ENCODE measurements around the gene FCER1G. TPM values are rescaled to one million over a fixed set of nuclear protein-coding genes. Genes with fewer than 3 reads are reported as not detected.

Gene FCER1G
- total and polyA plus RNA-seq, 2 of the 8 experiments (the other 6 are each of a cell fraction or from before 2014, with no cell fraction given) = 1.6 TPM; not detected in 1

DNA sequence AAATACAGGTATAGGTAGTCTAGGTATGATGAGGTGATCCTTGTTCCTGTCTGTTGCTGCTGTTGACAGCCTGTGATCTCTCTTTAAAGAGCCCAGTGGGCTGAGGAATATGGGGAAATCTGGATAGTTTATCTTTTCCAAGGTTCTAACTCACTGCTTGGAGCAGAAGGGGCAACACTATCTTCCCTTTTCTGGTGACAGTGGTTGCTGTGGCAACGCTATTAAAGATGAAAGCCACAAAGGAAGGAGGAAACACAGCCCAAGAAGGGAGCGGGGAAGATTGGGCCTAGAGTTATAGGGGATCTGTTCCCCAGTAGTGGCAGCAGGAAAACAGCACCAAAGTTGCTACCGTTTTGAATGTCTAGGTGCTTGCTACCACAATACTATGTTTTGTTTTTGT, 52.2 kb downstream of the FCER1G start (continued):
- no peak for TF ChIP-seq TBP (IDR thresholded peaks at IDR 0.05; ENCODE audit: low read depth, low read length)
- TF ChIP-seq CREB1 (IDR thresholded peaks at IDR 0.05) = no peak
- TF ChIP-seq KDM1A (IDR thresholded peaks at IDR 0.05; ENCODE audit: borderline replicate concordance, low read length) = no peak
- TF ChIP-seq CTBP2 (IDR thresholded peaks at IDR 0.05; ENCODE audit: borderline replicate concordance, insufficient read depth, insufficient read length, low read length) = no peak

Small RNA genes lying within 50 kb of the gene (microRNA-seq; reads per million reads assigned to microRNA genes)
- gene MIR5187 (ENCODE audit: borderline microRNAs expressed in 2 of 2, borderline number of aligned reads in 2 of 2, borderline replicate concordance in 1 of 2) = 0.23 to 0.61 reads per million in 2 experiments

Other genes starting within 250 kb of the FCER1G start
- gene F11R, start 194.1 kb upstream of the FCER1G start, total RNA-seq (2021; fragmentation: NEBNext Ultra II Directional; extraction: Animal tissue kit (Norgen Biotek cat#: 25700)) = 143 and 159 TPM in 2 replicates
- 170 and 200 TPM in 2 replicates for gene F11R, start 194.1 kb upstream of the FCER1G start, polyA plus RNA-seq (2011; rRNA removed)
- gene TSTD1, start 176.3 kb upstream of the FCER1G start, total RNA-seq (2021; fragmentation: NEBNext Ultra II Directional; extraction: Animal tissue kit (Norgen Biotek cat#: 25700)) = 60.4 and 60.9 TPM in 2 replicates
- gene TSTD1, start 176.3 kb upstream of the FCER1G start, polyA plus RNA-seq (2011; rRNA removed) = 314 and 360 TPM in 2 replicates
- gene USF1, start 169.3 kb upstream of the FCER1G start, total RNA-seq (2021; fragmentation: NEBNext Ultra II Directional; extraction: Animal tissue kit (Norgen Biotek cat#: 25700)) = 68.9 and 74.6 TPM in 2 replicates
- 45.7 and 50.3 TPM in 2 replicates for gene USF1, start 169.3 kb upstream of the FCER1G start, polyA plus RNA-seq (2011; rRNA removed)
- gene ARHGAP30, start 145.4 kb upstream of the FCER1G start, total RNA-seq (2021; fragmentation: NEBNext Ultra II Directional; extraction: Animal tissue kit (Norgen Biotek cat#: 25700)) = 0.39 and 0.40 TPM in 2 replicates
- 0.27 and 0.50 TPM in 2 replicates for gene ARHGAP30, start 145.4 kb upstream of the FCER1G start, polyA plus RNA-seq (2011; rRNA removed)
- gene NECTIN4, start 125.7 kb upstream of the FCER1G start, total RNA-seq (2021; fragmentation: NEBNext Ultra II Directional; extraction: Animal tissue kit (Norgen Biotek cat#: 25700)) = 0.19 and 0.29 TPM in 2 replicates
- gene NECTIN4, start 125.7 kb upstream of the FCER1G start, polyA plus RNA-seq (2011; rRNA removed) = 0.71 and 0.86 TPM in 2 replicates
- gene KLHDC9, start 116.9 kb upstream of the FCER1G start, total RNA-seq (2021; fragmentation: NEBNext Ultra II Directional; extraction: Animal tissue kit (Norgen Biotek cat#: 25700)) = 4.0 and 6.5 TPM in 2 replicates
- gene KLHDC9, start 116.9 kb upstream of the FCER1G start, polyA plus RNA-seq (2011; rRNA removed) = 15.6 and 18.0 TPM in 2 replicates
- 71.2 and 74.7 TPM in 2 replicates for gene PFDN2, start 97.3 kb upstream of the FCER1G start, total RNA-seq (2021; fragmentation: NEBNext Ultra II Directional; extraction: Animal tissue kit (Norgen Biotek cat#: 25700))
- 66.2 and 69.6 TPM in 2 replicates for gene PFDN2, start 97.3 kb upstream of the FCER1G start, polyA plus RNA-seq (2011; rRNA removed)
- 40.4 and 40.6 TPM in 2 replicates for gene NIT1, start 97.2 kb upstream of the FCER1G start, total RNA-seq (2021; fragmentation: NEBNext Ultra II Directional; extraction: Animal tissue kit (Norgen Biotek cat#: 25700))
- 33.0 and 46.3 TPM in 2 replicates for gene NIT1, start 97.2 kb upstream of the FCER1G start, polyA plus RNA-seq (2011; rRNA removed)
- gene DEDD, start 82.6 kb upstream of the FCER1G start, total RNA-seq (2021; fragmentation: NEBNext Ultra II Directional; extraction: Animal tissue kit (Norgen Biotek cat#: 25700)) = 42.0 and 42.6 TPM in 2 replicates
- 55.9 and 61.7 TPM in 2 replicates for gene DEDD, start 82.6 kb upstream of the FCER1G start, polyA plus RNA-seq (2011; rRNA removed)
- gene UFC1, start 61.3 kb upstream of the FCER1G start, total RNA-seq (2021; fragmentation: NEBNext Ultra II Directional; extraction: Animal tissue kit (Norgen Biotek cat#: 25700)) = 67.8 and 71.0 TPM in 2 replicates
- gene UFC1, start 61.3 kb upstream of the FCER1G start, polyA plus RNA-seq (2011; rRNA removed) = 60.2 and 102 TPM in 2 replicates
- gene USP21, start 55.8 kb upstream of the FCER1G start, total RNA-seq (2021; fragmentation: NEBNext Ultra II Directional; extraction: Animal tissue kit (Norgen Biotek cat#: 25700)) = 23.9 and 28.2 TPM in 2 replicates
- gene USP21, start 55.8 kb upstream of the FCER1G start, polyA plus RNA-seq (2011; rRNA removed) = 36.3 and 53.5 TPM in 2 replicates
- 32.1 and 40.4 TPM in 2 replicates for gene PPOX, start 48.9 kb upstream of the FCER1G start, total RNA-seq (2021; fragmentation: NEBNext Ultra II Directional; extraction: Animal tissue kit (Norgen Biotek cat#: 25700))
- 37.7 and 39.4 TPM in 2 replicates for gene PPOX, start 48.9 kb upstream of the FCER1G start, polyA plus RNA-seq (2011; rRNA removed)
- 42.3 and 45.5 TPM in 2 replicates for gene B4GALT3, start 37.8 kb upstream of the FCER1G start, total RNA-seq (2021; fragmentation: NEBNext Ultra II Directional; extraction: Animal tissue kit (Norgen Biotek cat#: 25700))
- gene B4GALT3, start 37.8 kb upstream of the FCER1G start, polyA plus RNA-seq (2011; rRNA removed) = 43.0 and 61.2 TPM in 2 replicates
- gene ADAMTS4, start 16.2 kb upstream of the FCER1G start, total RNA-seq (2021; fragmentation: NEBNext Ultra II Directional; extraction: Animal tissue kit (Norgen Biotek cat#: 25700)) = 7.2 and 12.4 TPM in 2 replicates
- 4.6 and 6.4 TPM in 2 replicates for gene ADAMTS4, start 16.2 kb upstream of the FCER1G start, polyA plus RNA-seq (2011; rRNA removed)
- gene NDUFS2, start 12.9 kb upstream of the FCER1G start, total RNA-seq (2021; fragmentation: NEBNext Ultra II Directional; extraction: Animal tissue kit (Norgen Biotek cat#: 25700)) = 88.7 and 95.1 TPM in 2 replicates
- 100 and 113 TPM in 2 replicates for gene NDUFS2, start 12.9 kb upstream of the FCER1G start, polyA plus RNA-seq (2011; rRNA removed)
- gene APOA2, start 8.3 kb downstream of the FCER1G start, total RNA-seq (2021; fragmentation: NEBNext Ultra II Directional; extraction: Animal tissue kit (Norgen Biotek cat#: 25700)) = not detected in 2 replicates
- gene APOA2, start 8.3 kb downstream of the FCER1G start, polyA plus RNA-seq (2011; rRNA removed) = 0.41 TPM in 1 of 2 replicates, not detected in the other
- gene TOMM40L, start 10.8 kb downstream of the FCER1G start, total RNA-seq (2021; fragmentation: NEBNext Ultra II Directional; extraction: Animal tissue kit (Norgen Biotek cat#: 25700)) = 13.8 and 15.0 TPM in 2 replicates
- 11.4 and 14.2 TPM in 2 replicates for gene TOMM40L, start 10.8 kb downstream of the FCER1G start, polyA plus RNA-seq (2011; rRNA removed)
- not detected in 2 replicates for gene NR1I3, start 22.9 kb downstream of the FCER1G start, total RNA-seq (2021; fragmentation: NEBNext Ultra II Directional; extraction: Animal tissue kit (Norgen Biotek cat#: 25700))
- gene NR1I3, start 22.9 kb downstream of the FCER1G start, polyA plus RNA-seq (2011; rRNA removed) = not detected in 2 replicates
- 1.0 and 1.9 TPM in 2 replicates for gene PCP4L1, start 43.5 kb downstream of the FCER1G start, total RNA-seq (2021; fragmentation: NEBNext Ultra II Directional; extraction: Animal tissue kit (Norgen Biotek cat#: 25700))
- gene PCP4L1, start 43.5 kb downstream of the FCER1G start, polyA plus RNA-seq (2011; rRNA removed) = 0.41 and 0.55 TPM in 2 replicates
- 4.1 and 6.1 TPM in 2 replicates for gene MPZ, start 94.7 kb downstream of the FCER1G start, total RNA-seq (2021; fragmentation: NEBNext Ultra II Directional; extraction: Animal tissue kit (Norgen Biotek cat#: 25700))
- 5.1 and 8.1 TPM in 2 replicates for gene MPZ, start 94.7 kb downstream of the FCER1G start, polyA plus RNA-seq (2011; rRNA removed)
- 216 and 224 TPM in 2 replicates for gene SDHC, start 99.1 kb downstream of the FCER1G start, total RNA-seq (2021; fragmentation: NEBNext Ultra II Directional; extraction: Animal tissue kit (Norgen Biotek cat#: 25700))
- 251 and 305 TPM in 2 replicates for gene SDHC, start 99.1 kb downstream of the FCER1G start, polyA plus RNA-seq (2011; rRNA removed)
- gene CFAP126, start 152.6 kb downstream of the FCER1G start, total RNA-seq (2021; fragmentation: NEBNext Ultra II Directional; extraction: Animal tissue kit (Norgen Biotek cat#: 25700)) = not detected in 2 replicates
- not detected in 2 replicates for gene CFAP126, start 152.6 kb downstream of the FCER1G start, polyA plus RNA-seq (2011; rRNA removed)